Activated T-cell treated with anti-CD3 and anti-CD28 coated beads for 1 hour (primary cell): ENCODE results near the gene NCBP3.
"Not testable (repeated sequence)": the region's sequence is repeated elsewhere in the genome, so short reads cannot be mapped to it uniquely, and the experiment has no call there.

ENCODE experiments used
- DNase-seq: peaks from one replicate; pipeline ENCODE4 v3.0.0-alpha.2; 2020; ENCODE audit warnings: low read depth

Gene NCBP3

GRCh38 chr17:3846437-3847164 lies 555 bp upstream of the NCBP3 start:
- DNase-seq = no peak

- DNase-seq = no peak
These were observed 790 bp downstream of the NCBP3 start for GRCh38 chr17:3845291-3845620.

GRCh38 chr17:3844556-3844955 lies 1.5 kb downstream of the NCBP3 start:
- DNase-seq = not testable (repeated sequence)

GRCh38 chr17:3843935-3844516 lies 2.0 kb downstream of the NCBP3 start:
- peak; percentile 38 for DNase-seq

- DNase-seq = no peak
These were observed 7.8 kb downstream of the NCBP3 start for GRCh38 chr17:3838206-3838605.

GRCh38 chr17:3836551-3836950 lies 9.5 kb downstream of the NCBP3 start:
- no peak for DNase-seq

- no peak for DNase-seq
These were observed 10.4 kb downstream of the NCBP3 start for GRCh38 chr17:3835410-3836229.

GRCh38 chr17:3834811-3835210 lies 11.2 kb downstream of the NCBP3 start:
- DNase-seq = no peak

GRCh38 chr17:3828852-3829232 lies 17.2 kb downstream of the NCBP3 start:
- DNase-seq = no peak

- DNase-seq = no peak
These were observed 17.7 kb downstream of the NCBP3 start for GRCh38 chr17:3828151-3828851.

- peak; percentile 68 for DNase-seq
These were observed 18.8 kb downstream of the NCBP3 start for GRCh38 chr17:3827124-3827773.

GRCh38 chr17:3826191-3826590 lies 19.9 kb downstream of the NCBP3 start:
- no peak for DNase-seq

- no peak for DNase-seq
These were observed 24.9 kb downstream of the NCBP3 start for GRCh38 chr17:3821101-3821500.

- DNase-seq = no peak
These were observed 27.3 kb downstream of the NCBP3 start for GRCh38 chr17:3818786-3819185.

- no peak for DNase-seq
These were observed 28.0 kb downstream of the NCBP3 start for GRCh38 chr17:3817851-3818605.

- DNase-seq = no peak
These were observed 30.1 kb downstream of the NCBP3 start for GRCh38 chr17:3815925-3816324.

GRCh38 chr17:3815122-3815521 lies 30.9 kb downstream of the NCBP3 start:
- no peak for DNase-seq

- DNase-seq = no peak
These were observed 31.7 kb downstream of the NCBP3 start for GRCh38 chr17:3814361-3814760.

- no peak for DNase-seq
These were observed 32.9 kb downstream of the NCBP3 start for GRCh38 chr17:3813171-3813570.

- no peak for DNase-seq
These were observed 33.3 kb downstream of the NCBP3 start for GRCh38 chr17:3812771-3813170.

GRCh38 chr17:3812284-3812683 lies 33.8 kb downstream of the NCBP3 start:
- DNase-seq = no peak
